LNCAP (cell line): Measurements from ENCODE around the gene INSRR.

ENCODE experiments used
- TF ChIP-seq, protein P1 (sequence below): fragments of 450-650 bp; IDR thresholded peaks from 2 replicates; pipeline ENCODE4 v1.5.1; 2017; ENCODE audit warnings: mild to moderate bottlenecking

INSRR gene

DNA sequence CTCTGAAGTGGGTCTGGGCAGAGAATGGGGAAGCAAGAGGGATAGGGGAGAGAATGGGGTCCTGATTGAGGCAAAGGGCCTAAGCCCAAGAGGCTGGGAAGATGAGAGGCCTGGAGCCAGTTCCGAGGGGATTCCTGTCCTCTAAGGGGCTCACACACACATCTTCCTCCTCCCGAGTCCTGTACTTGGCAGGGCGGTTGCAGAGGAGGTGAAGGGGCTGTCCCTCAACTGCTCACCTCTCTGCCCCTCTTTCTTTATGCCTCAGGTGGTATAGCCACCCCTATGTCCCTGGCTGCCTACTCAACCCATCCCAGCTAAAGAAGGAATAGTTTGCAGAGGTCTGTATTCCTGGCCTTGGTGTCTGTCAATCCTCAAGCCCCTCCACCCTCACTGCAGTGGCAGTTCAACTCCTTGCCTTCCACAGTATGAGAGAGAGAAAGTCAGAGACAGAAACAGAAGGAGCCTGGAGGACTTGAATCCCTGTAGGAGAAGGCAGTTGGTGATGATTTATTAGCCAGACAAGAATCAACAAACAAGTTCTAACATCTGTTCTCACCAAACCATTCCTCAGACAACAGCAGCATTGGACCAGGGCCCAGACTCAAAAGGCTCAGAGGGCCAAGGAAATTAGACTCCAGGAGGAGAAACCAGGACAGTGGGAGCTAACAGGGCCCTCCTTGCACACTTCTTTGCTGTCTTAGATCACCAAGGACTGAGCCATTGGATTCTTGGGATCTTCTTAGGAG lies 53.0 kb downstream of the INSRR start:
- TF ChIP-seq, protein P1, sequence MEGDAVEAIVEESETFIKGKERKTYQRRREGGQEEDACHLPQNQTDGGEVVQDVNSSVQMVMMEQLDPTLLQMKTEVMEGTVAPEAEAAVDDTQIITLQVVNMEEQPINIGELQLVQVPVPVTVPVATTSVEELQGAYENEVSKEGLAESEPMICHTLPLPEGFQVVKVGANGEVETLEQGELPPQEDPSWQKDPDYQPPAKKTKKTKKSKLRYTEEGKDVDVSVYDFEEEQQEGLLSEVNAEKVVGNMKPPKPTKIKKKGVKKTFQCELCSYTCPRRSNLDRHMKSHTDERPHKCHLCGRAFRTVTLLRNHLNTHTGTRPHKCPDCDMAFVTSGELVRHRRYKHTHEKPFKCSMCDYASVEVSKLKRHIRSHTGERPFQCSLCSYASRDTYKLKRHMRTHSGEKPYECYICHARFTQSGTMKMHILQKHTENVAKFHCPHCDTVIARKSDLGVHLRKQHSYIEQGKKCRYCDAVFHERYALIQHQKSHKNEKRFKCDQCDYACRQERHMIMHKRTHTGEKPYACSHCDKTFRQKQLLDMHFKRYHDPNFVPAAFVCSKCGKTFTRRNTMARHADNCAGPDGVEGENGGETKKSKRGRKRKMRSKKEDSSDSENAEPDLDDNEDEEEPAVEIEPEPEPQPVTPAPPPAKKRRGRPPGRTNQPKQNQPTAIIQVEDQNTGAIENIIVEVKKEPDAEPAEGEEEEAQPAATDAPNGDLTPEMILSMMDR, result no peak

DNA sequence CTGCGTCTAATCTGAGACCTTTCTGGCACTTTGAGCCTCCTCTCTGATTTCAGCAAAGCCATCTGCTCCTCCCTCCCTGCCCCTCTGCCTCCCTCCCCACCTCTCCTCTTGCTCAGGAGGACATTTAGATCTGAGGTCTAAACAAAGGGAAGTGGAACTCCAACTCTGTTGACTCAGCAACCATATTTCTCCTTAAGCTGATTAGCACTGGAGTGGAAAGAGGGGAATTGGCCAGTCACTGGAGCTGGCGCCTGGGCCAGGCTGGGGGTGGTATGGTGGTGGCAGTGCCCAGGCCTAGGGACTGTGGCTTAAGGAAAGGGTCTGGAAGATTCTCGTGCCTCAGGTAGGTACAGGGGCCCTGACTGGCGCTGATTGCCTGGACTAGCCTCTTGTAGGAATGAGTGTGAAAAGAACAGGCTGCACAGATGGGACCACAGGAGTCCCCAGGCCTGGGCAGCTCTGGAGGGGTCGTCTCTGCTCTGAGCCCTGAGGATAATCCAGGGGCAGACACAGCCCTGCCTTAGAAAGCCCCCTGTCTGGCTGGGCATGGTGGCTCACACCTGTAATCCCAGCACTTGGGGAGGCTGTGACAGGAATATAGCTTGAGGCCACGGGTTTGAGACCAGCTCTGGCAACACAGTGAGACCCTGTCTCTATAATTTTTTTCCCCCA lies 54.2 kb downstream of the INSRR start:
- TF ChIP-seq, protein P1, result no peak

DNA sequence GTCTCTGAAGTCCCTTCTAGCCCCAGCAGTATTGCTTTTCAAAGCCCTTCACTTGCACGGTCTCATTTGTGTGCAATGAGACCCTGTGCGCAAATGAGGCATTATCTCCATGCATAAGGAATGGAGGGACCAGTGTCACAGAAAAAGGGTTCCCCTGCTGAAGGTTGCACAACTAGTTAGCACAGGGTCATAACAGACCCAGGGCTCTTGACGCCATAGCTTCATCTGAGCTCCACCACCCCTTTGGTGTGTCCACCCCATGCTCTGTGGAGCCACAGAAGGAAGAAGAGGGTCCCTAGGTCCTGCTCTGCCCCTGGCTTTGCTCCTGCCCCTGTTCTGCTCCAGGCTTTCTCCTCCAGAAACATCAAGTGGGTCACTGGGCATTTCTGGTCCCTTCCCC lies 54.9 kb downstream of the INSRR start:
- TF ChIP-seq, protein P1, result no peak

DNA sequence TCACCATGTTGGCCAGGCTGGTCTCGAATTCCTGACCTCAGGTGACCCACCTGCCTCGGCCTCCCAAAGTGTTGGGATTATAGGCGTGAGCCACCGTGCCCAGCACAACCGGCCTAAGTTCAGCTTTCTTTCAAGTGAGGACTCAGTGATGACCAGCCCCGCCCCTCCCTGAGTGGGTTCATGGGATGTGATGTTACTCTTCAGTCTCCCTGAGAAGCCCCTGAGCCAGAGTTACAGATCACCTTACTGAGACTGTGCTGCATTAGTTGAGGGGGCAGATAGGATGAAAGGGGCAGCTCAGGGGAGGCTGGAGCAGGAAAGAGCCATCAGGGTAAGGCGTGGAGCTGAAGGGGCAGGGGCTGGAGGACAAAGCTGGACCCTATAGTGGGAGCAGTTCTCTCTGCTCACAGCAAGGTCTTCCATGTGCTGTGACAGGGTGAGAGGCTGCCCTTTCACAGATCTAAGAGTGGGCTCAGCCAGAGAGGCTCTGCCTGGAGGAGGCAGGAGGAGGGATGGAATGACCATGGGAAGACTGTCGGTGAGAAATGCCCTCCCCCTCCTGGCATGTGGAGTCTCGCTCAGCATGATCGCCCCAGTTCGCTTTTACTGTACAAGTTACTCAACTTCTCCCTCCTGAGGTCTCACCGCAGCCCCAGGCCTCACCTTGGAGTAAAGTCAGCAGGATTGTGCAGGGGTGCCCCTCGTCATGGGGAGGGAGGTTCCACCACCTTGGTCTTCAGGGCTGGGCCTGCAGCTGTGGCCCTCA lies 55.6 kb downstream of the INSRR start:
- TF ChIP-seq, protein P1, result no peak

DNA sequence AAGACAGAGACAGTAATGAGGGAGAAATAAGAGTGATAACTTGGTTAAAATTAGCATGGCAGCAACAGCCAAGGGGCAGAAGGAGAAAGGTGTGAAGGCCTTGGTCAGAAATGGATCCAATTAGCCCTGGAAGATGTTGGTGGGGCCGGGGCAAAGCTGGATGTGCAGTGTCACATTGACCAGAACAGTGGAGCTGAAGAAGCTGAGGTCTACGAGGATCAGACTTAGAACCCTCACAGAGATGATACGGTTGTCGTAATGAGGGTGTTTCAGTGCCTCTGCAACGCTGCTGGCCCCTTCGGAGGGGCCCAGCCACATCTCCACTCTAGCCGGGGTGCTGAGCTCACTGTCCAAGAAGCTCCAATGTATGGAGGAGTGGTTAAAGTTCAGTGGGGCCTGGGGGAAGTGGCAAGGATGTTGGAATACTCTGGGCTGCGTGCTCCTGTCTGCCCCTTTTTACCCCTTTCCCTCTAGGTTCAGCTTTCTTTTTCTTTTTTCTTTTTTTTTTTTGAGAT lies 56.4 kb downstream of the INSRR start:
- TF ChIP-seq, protein P1, result no peak

DNA sequence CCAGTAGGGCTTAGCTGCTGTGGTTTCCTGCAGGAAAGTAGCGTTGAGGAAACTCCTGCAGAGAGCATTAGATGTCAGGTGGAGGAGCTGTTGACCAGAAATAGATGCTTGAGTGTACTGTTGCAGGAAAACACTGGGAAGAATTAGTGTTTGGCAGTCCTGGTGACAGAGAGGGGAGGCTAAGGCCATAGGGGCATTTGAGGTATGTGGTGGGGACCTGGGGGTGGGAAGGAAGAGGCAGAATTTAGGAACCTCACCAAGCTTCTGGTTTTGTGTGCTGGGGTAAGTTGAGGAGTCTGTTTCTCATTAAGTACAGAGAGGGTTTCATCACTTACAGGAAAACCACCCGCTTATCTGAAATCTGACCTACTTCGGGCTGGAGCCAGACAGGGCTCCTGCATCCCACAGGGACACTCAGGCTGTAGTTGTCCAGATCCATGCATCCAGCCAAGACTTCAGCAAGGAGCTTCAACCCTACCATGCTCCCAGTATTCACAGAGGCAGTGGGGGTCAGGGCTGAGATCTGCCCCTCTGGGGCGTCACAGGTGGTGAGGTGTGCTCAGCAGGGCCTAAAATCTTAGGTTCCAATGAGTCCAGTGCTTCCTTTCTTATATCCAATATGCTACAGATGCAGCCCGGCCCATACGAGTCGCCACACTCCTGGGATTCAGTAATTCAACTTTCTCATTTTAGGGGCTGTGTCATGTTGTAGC lies 57.4 kb downstream of the INSRR start:
- TF ChIP-seq, protein P1, result no peak
